ENCODE data around the gene ATP5F1E. TPM values are rescaled to one million over a fixed set of nuclear protein-coding genes. Genes with fewer than 3 reads are reported as not detected.

The ATP5F1E gene
- total RNA-seq, 1 donor from 2014 or later = 66.7 TPM

- no peak for DNase-seq (ENCODE audit: extremely low spot score, unreplicated experiment)
- Mint-ChIP-seq H3K4me1 (ENCODE audit: unreplicated experiment) (peaks cover 31% of the 10 kb centered on the region), H3K27ac (ENCODE audit: unreplicated experiment) (peak overlapping the region; percentile 0), H3K4me3 (ENCODE audit: unreplicated experiment) (peak overlapping the region; percentile 86), H3K36me3 (ENCODE audit: unreplicated experiment) (peaks cover 23% of the 10 kb centered on the region), H3K9me3 (ENCODE audit: unreplicated experiment) (no peaks in the 10 kb centered on the region), H3K27me3 (ENCODE audit: unreplicated experiment) (no peaks in the 10 kb centered on the region)
- TF ChIP-seq, protein P1, sequence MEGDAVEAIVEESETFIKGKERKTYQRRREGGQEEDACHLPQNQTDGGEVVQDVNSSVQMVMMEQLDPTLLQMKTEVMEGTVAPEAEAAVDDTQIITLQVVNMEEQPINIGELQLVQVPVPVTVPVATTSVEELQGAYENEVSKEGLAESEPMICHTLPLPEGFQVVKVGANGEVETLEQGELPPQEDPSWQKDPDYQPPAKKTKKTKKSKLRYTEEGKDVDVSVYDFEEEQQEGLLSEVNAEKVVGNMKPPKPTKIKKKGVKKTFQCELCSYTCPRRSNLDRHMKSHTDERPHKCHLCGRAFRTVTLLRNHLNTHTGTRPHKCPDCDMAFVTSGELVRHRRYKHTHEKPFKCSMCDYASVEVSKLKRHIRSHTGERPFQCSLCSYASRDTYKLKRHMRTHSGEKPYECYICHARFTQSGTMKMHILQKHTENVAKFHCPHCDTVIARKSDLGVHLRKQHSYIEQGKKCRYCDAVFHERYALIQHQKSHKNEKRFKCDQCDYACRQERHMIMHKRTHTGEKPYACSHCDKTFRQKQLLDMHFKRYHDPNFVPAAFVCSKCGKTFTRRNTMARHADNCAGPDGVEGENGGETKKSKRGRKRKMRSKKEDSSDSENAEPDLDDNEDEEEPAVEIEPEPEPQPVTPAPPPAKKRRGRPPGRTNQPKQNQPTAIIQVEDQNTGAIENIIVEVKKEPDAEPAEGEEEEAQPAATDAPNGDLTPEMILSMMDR (IDR thresholded peaks at IDR 0.05) = no peak
Observed at GRCh38 chr20:59040667-59041066, 8.5 kb upstream of the ATP5F1E start.

DNA sequence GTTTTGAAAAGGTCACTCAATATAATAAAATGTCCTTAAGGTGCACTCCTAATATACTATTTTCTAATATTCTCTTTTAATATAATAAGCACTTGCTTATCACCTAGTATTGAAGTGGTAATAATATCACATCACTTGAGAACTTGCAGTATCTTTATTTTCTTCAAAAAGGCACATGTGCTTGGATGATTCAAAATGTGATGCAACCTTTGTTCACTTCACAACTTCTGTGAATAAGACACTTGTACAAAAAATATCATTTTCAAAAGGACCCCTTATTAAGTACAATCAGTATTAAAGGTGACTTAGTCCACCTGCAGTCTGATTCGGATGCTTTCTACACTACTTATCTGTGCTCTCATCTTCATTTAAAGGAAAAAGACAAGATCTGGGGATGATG, 7.1 kb upstream of the ATP5F1E start:
- H3K9me3 Mint-ChIP-seq (ENCODE audit: unreplicated experiment) = no peaks in the 10 kb centered on the region
- no peak overlapping the region for H3K4me3 Mint-ChIP-seq (ENCODE audit: unreplicated experiment)
- TF ChIP-seq, protein P1 (IDR thresholded peaks at IDR 0.05) = no peak
- H3K4me1 Mint-ChIP-seq (ENCODE audit: unreplicated experiment) = peaks cover 31% of the 10 kb centered on the region
- H3K27me3 Mint-ChIP-seq (ENCODE audit: unreplicated experiment) = no peaks in the 10 kb centered on the region
- DNase-seq (ENCODE audit: extremely low spot score, unreplicated experiment) = no peak
- H3K27ac Mint-ChIP-seq (ENCODE audit: unreplicated experiment) = no peak overlapping the region
- H3K36me3 Mint-ChIP-seq (ENCODE audit: unreplicated experiment) = peaks cover 30% of the 10 kb centered on the region

- peaks cover 30% of the 10 kb centered on the region for H3K36me3 Mint-ChIP-seq (ENCODE audit: unreplicated experiment)
- no peak overlapping the region for H3K27ac Mint-ChIP-seq (ENCODE audit: unreplicated experiment)
Observed at GRCh38 chr20:59037386-59037785, 5.3 kb upstream of the ATP5F1E start.

GRCh38 chr20:59035381-59035780, 3.2 kb upstream of the ATP5F1E start:
- H3K9me3 Mint-ChIP-seq (ENCODE audit: unreplicated experiment) = no peaks in the 10 kb centered on the region
- H3K27me3 Mint-ChIP-seq (ENCODE audit: unreplicated experiment) = no peaks in the 10 kb centered on the region
- H3K4me1 Mint-ChIP-seq (ENCODE audit: unreplicated experiment) = peaks cover 34% of the 10 kb centered on the region
- no peak overlapping the region for H3K4me3 Mint-ChIP-seq (ENCODE audit: unreplicated experiment)
- no peak for DNase-seq (ENCODE audit: extremely low spot score, unreplicated experiment)
- no peak overlapping the region for H3K27ac Mint-ChIP-seq (ENCODE audit: unreplicated experiment)
- TF ChIP-seq, protein P1 (IDR thresholded peaks at IDR 0.05) = no peak
- H3K36me3 Mint-ChIP-seq (ENCODE audit: unreplicated experiment) = peaks cover 35% of the 10 kb centered on the region

More at GRCh38 chr20:59037386-59037785, 5.3 kb upstream of the ATP5F1E start:
- no peaks in the 10 kb centered on the region for H3K9me3 Mint-ChIP-seq (ENCODE audit: unreplicated experiment)
- TF ChIP-seq, protein P1 (IDR thresholded peaks at IDR 0.05) = no peak
- H3K27me3 Mint-ChIP-seq (ENCODE audit: unreplicated experiment) = no peaks in the 10 kb centered on the region
- DNase-seq (ENCODE audit: extremely low spot score, unreplicated experiment) = no peak
- H3K4me3 Mint-ChIP-seq (ENCODE audit: unreplicated experiment) = no peak overlapping the region
- peaks cover 37% of the 10 kb centered on the region for H3K4me1 Mint-ChIP-seq (ENCODE audit: unreplicated experiment)

DNA sequence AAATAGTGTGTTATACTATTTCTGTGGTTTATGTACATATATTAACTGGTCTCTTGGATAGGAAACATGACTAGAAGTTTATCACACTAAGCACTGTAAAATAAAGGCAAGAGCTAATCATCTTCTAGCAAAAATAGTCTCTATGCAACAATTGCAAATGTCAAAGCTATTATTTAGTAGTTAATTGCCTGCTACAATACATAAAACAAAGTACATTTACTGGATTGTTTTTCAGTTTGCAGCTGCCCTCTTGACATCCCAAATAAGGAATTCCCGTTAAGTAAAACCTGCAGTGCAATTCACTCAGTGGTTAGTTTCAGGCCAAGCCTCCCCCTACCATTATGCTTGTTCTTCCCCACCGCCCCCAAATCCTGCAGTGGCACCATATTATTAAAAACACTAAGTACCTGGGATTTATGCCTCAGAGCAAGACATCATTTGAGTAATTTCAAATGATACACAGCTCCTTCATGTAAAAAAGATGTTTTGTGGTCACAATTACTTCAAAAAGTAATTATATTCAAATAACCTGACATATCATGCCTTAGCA, 1.6 kb upstream of the ATP5F1E start:
- H3K27me3 Mint-ChIP-seq (ENCODE audit: unreplicated experiment) = no peaks in the 10 kb centered on the region
- peaks cover 46% of the 10 kb centered on the region for H3K36me3 Mint-ChIP-seq (ENCODE audit: unreplicated experiment)
- TF ChIP-seq, protein P1 (IDR thresholded peaks at IDR 0.05) = no peak
- H3K9me3 Mint-ChIP-seq (ENCODE audit: unreplicated experiment) = no peaks in the 10 kb centered on the region
- H3K4me3 Mint-ChIP-seq (ENCODE audit: unreplicated experiment) = peak overlapping the region; percentile 29
- DNase-seq (ENCODE audit: extremely low spot score, unreplicated experiment) = no peak
- H3K27ac Mint-ChIP-seq (ENCODE audit: unreplicated experiment) = no peak overlapping the region
- peaks cover 41% of the 10 kb centered on the region for H3K4me1 Mint-ChIP-seq (ENCODE audit: unreplicated experiment)
